Measurements from ENCODE around the gene CAMK2D. TPM values are rescaled to one million over a fixed set of nuclear protein-coding genes. Genes with fewer than 3 reads are reported as not detected.

The CAMK2D gene
- total RNA-seq, result 292 and 324 TPM in 2 replicates

GRCh38 chr4:113761620-113762185 is at the start of gene CAMK2D:
CAMK2D (minus strand) TSS chr4:113761738; CDS start chr4:113761068, 670 bp downstream.

Other genes starting within 250 kb of the CAMK2D start
- gene ARSJ, start 217.9 kb upstream of the CAMK2D start, total RNA-seq, result 32.1 and 36.2 TPM in 2 replicates